Measurements from ENCODE around the gene SF3A2. TPM values are rescaled to one million over a fixed set of nuclear protein-coding genes. Genes with fewer than 3 reads are reported as not detected.

SF3A2 gene
- total RNA-seq, 2 donors from 2014 or later, result 99.5 to 119 TPM

Other genes starting within 250 kb of the SF3A2 start
- 10 to 100 TPM; 44.2 to 56.0 TPM for gene BTBD2, start 221.1 kb upstream of the SF3A2 start, total RNA-seq
- 100 to 1,000 TPM; 280 to 525 TPM for gene MKNK2, start 185.6 kb upstream of the SF3A2 start, total RNA-seq
- gene MOB3A, start 140.5 kb upstream of the SF3A2 start, total RNA-seq, result 100 to 1,000 TPM; 271 to 387 TPM
- 100 to 1,000 TPM in 1 of 2 donors, 10 to 100 TPM in 1; 13.9 to 143 TPM for gene IZUMO4, start 139.9 kb upstream of the SF3A2 start, total RNA-seq
- 100 to 1,000 TPM in 1 of 2 donors, 10 to 100 TPM in 1; 83.6 to 108 TPM for gene AP3D1, start 85.3 kb upstream of the SF3A2 start, total RNA-seq
- 100 to 1,000 TPM in 1 of 2 donors, 10 to 100 TPM in 1; 76.6 to 114 TPM for gene DOT1L, start 72.9 kb upstream of the SF3A2 start, total RNA-seq
- gene PLEKHJ1, start 495 bp upstream of the SF3A2 start, total RNA-seq, result 10 to 100 TPM; 45.8 to 74.8 TPM
- gene AMH, start 12.5 kb downstream of the SF3A2 start, total RNA-seq, result 1 to 10 TPM; 2.0 to 6.1 TPM
- gene JSRP1, start 19.6 kb downstream of the SF3A2 start, total RNA-seq, result 1 to 10 TPM in 1 of 2 donors, under 1 TPM in 1; 0.61 to 1.0 TPM
- gene PEAK3, start 45.4 kb downstream of the SF3A2 start, total RNA-seq, result under 1 TPM; 0.09 to 0.32 TPM
- gene LINGO3, start 71.3 kb downstream of the SF3A2 start, total RNA-seq, result under 1 TPM in 1 of 2 donors, not detected in 1; 0.17 TPM
- gene LSM7, start 91.8 kb downstream of the SF3A2 start, total RNA-seq, result 100 to 1,000 TPM in 1 of 2 donors, 10 to 100 TPM in 1; 96.2 to 140 TPM
- 10 to 100 TPM; 23.7 to 46.5 TPM for gene SPPL2B, start 91.9 kb downstream of the SF3A2 start, total RNA-seq
- not detected for gene TMPRSS9, start 123.4 kb downstream of the SF3A2 start, total RNA-seq
- gene TIMM13, start 190.8 kb downstream of the SF3A2 start, total RNA-seq, result 100 to 1,000 TPM in 1 of 2 donors, 10 to 100 TPM in 1; 51.0 to 140 TPM
- 10 to 100 TPM; 63.3 to 98.7 TPM for gene LMNB2, start 220.1 kb downstream of the SF3A2 start, total RNA-seq
- gene GADD45B, start 239.3 kb downstream of the SF3A2 start, total RNA-seq, result 10 to 100 TPM; 40.6 to 80.0 TPM

Data from activated T-helper 17 cell treated with anti-CD3 and anti-CD28 coated beads, Interleukin-2, amount 50 U/mL, for 72 hours (primary cell).